Liver (tissue), 3 donors: ENCODE measurements around the gene DGKD.

ENCODE experiments used
- ATF3 ChIP-seq: IDR thresholded peaks from 2 replicates; pipeline ENCODE4 v1.6.1; 2016; ENCODE audit warnings: antibody characterized with exemption
- FOXA1 ChIP-seq: IDR thresholded peaks from 2 replicates; pipeline ENCODE4 v1.6.1; 2016; ENCODE audit warnings: antibody characterized with exemption
- GABPA ChIP-seq, 2 donors: IDR thresholded peaks in 1 of 2; conservative IDR thresholded peaks in 1 of 2; 2 replicates each; pipeline ENCODE4 v1.6.1; 2016; ENCODE audit warnings: antibody characterized with exemption in 2 of 2, mild to moderate bottlenecking in 1 of 2, moderate library complexity in 1 of 2
- JUND ChIP-seq, 2 donors: IDR thresholded peaks; 2 replicates each; pipeline ENCODE4 v1.6.1; 2016; ENCODE audit warnings: antibody characterized with exemption in 2 of 2
- SP1 ChIP-seq: IDR thresholded peaks from 2 replicates; pipeline ENCODE4 v1.6.1; 2018; ENCODE audit warnings: antibody characterized with exemption, mild to moderate bottlenecking
- YY1 ChIP-seq: IDR thresholded peaks from 2 replicates; pipeline ENCODE4 v1.6.1; 2016; ENCODE audit warnings: antibody characterized with exemption, mild to moderate bottlenecking
- TF ChIP-seq, protein P1 (sequence below): fragments of 150-350 bp; IDR thresholded peaks from 2 replicates; pipeline ENCODE4 v1.5.1; 2017; ENCODE audit warnings: improper control_type of control experiment, low read depth, low read length; ENCODE audit not compliant: missing input control
- TF ChIP-seq, protein P2 (sequence below): IDR thresholded peaks from 2 replicates; pipeline ENCODE4 v1.6.1; 2016; ENCODE audit warnings: antibody characterized with exemption, mild to moderate bottlenecking
- TF ChIP-seq, protein P3 (sequence below): IDR thresholded peaks from 2 replicates; pipeline ENCODE4 v1.6.1; 2016; ENCODE audit warnings: antibody characterized with exemption
- donor health status: healthy.
- donor health status: healthy.

DNA sequence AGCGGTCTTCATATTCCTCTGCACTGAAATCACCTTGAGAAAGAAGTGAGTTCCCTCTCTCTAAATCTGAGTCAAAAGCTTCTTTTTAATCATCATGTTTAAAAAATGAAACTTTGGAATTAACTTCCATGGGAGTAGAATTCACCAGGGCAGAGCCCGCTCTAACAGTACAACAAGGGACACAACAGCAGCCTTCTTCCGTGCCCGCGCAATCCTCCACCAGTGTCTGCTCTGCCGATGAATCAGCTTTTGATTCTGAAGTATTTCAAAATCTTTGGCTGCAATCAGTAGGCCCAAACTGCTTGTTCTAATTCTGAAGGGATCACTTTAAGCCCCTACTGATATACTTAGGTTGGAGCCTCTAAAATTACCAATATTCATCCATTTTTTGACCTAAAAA lies 135.4 kb downstream of the DGKD start:
- TF ChIP-seq GABPA (IDR thresholded peaks at IDR 0.05 in 1 of 2, conservative IDR thresholded peaks at IDR 0.05 in 1 of 2), result no peak
- TF ChIP-seq, protein P1, sequence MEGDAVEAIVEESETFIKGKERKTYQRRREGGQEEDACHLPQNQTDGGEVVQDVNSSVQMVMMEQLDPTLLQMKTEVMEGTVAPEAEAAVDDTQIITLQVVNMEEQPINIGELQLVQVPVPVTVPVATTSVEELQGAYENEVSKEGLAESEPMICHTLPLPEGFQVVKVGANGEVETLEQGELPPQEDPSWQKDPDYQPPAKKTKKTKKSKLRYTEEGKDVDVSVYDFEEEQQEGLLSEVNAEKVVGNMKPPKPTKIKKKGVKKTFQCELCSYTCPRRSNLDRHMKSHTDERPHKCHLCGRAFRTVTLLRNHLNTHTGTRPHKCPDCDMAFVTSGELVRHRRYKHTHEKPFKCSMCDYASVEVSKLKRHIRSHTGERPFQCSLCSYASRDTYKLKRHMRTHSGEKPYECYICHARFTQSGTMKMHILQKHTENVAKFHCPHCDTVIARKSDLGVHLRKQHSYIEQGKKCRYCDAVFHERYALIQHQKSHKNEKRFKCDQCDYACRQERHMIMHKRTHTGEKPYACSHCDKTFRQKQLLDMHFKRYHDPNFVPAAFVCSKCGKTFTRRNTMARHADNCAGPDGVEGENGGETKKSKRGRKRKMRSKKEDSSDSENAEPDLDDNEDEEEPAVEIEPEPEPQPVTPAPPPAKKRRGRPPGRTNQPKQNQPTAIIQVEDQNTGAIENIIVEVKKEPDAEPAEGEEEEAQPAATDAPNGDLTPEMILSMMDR, result no peak
- TF ChIP-seq YY1, result no peak
- TF ChIP-seq FOXA1, result no peak
- no peak for TF ChIP-seq JUND (IDR thresholded peaks at IDR 0.05)
- TF ChIP-seq, protein P2, sequence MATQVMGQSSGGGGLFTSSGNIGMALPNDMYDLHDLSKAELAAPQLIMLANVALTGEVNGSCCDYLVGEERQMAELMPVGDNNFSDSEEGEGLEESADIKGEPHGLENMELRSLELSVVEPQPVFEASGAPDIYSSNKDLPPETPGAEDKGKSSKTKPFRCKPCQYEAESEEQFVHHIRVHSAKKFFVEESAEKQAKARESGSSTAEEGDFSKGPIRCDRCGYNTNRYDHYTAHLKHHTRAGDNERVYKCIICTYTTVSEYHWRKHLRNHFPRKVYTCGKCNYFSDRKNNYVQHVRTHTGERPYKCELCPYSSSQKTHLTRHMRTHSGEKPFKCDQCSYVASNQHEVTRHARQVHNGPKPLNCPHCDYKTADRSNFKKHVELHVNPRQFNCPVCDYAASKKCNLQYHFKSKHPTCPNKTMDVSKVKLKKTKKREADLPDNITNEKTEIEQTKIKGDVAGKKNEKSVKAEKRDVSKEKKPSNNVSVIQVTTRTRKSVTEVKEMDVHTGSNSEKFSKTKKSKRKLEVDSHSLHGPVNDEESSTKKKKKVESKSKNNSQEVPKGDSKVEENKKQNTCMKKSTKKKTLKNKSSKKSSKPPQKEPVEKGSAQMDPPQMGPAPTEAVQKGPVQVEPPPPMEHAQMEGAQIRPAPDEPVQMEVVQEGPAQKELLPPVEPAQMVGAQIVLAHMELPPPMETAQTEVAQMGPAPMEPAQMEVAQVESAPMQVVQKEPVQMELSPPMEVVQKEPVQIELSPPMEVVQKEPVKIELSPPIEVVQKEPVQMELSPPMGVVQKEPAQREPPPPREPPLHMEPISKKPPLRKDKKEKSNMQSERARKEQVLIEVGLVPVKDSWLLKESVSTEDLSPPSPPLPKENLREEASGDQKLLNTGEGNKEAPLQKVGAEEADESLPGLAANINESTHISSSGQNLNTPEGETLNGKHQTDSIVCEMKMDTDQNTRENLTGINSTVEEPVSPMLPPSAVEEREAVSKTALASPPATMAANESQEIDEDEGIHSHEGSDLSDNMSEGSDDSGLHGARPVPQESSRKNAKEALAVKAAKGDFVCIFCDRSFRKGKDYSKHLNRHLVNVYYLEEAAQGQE, result no peak
- TF ChIP-seq SP1, result no peak
- TF ChIP-seq, protein P3, sequence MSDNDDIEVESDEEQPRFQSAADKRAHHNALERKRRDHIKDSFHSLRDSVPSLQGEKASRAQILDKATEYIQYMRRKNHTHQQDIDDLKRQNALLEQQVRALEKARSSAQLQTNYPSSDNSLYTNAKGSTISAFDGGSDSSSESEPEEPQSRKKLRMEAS, result no peak
- no peak for TF ChIP-seq ATF3
